H7 (cell line): ENCODE data around the gene TFDP2. TPM values are rescaled to one million over a fixed set of nuclear protein-coding genes. Genes with fewer than 3 reads are reported as not detected.

Experiments used
- DNase-seq: peaks from one replicate; pipeline ENCODE4 v3.0.0; 2012
- H3K27me3 ChIP-seq: 2 replicates; pipeline ENCODE4 v1.6.0; 2011; ENCODE audit warnings: mild to moderate bottlenecking, low read length; ENCODE audit not compliant: control insufficient read depth, insufficient read depth
- H3K36me3 ChIP-seq: replicated peaks from 2 replicates; pipeline ENCODE4 v1.5.1; 2011; ENCODE audit warnings: low read length; ENCODE audit not compliant: control insufficient read depth, insufficient read depth
- H3K4me3 ChIP-seq: 2 replicates; pipeline ENCODE4 v1.5.1; 2011; ENCODE audit warnings: low read depth, mild to moderate bottlenecking, control low read depth, low read length, moderate library complexity; ENCODE audit not compliant: insufficient read depth
- total RNA-seq: library from RNA; depleted of rRNA; stranded (reverse); fragments of >200 nt; shearing (Covaris generic); gene quantifications from 2 replicates; pipeline ENCODE4 v1.2.3, GENCODE V29; 2014

TFDP2 gene
- total RNA-seq, 1 experiment from 2014 or later, result 66.2 TPM

GRCh38 chr3:141959589-141960554 lies 189.5 kb downstream of the TFDP2 start:
- H3K36me3 ChIP-seq, result peaks cover 16% of the 10 kb centered on the region
- no peak overlapping the region for H3K4me3 ChIP-seq
- H3K27me3 ChIP-seq, result no peaks in the 10 kb centered on the region
- DNase-seq, result no peak

- no peak for DNase-seq
- Histone ChIP-seq H3K4me3 (no peak overlapping the region), H3K27me3 (no peaks in the 10 kb centered on the region), H3K36me3 (peaks cover 8% of the 10 kb centered on the region)
Measured at GRCh38 chr3:141955175-141955574, 194.2 kb downstream of the TFDP2 start.

- H3K36me3 ChIP-seq, result peaks cover 3% of the 10 kb centered on the region
Measured at GRCh38 chr3:141952611-141953010, 196.7 kb downstream of the TFDP2 start.

GRCh38 chr3:141950572-141951493 lies 198.5 kb downstream of the TFDP2 start:
- Histone ChIP-seq H3K4me3 (no peak overlapping the region), H3K36me3 (peaks cover 3% of the 10 kb centered on the region), H3K27me3 (no peaks in the 10 kb centered on the region)
- no peak for DNase-seq

More at GRCh38 chr3:141952611-141953010, 196.7 kb downstream of the TFDP2 start:
- Histone ChIP-seq H3K4me3 (no peak overlapping the region), H3K27me3 (no peaks in the 10 kb centered on the region)
- no peak for DNase-seq

- Histone ChIP-seq H3K27me3 (no peaks in the 10 kb centered on the region), H3K4me3 (no peak overlapping the region), H3K36me3 (peaks cover 3% of the 10 kb centered on the region)
- DNase-seq, result no peak
Measured at GRCh38 chr3:141949972-141950371, 199.4 kb downstream of the TFDP2 start.

- no peaks in the 10 kb centered on the region for H3K27me3 ChIP-seq
- DNase-seq, result no peak
- peaks cover 3% of the 10 kb centered on the region for H3K36me3 ChIP-seq
- no peak overlapping the region for H3K4me3 ChIP-seq
Measured at GRCh38 chr3:141949399-141949798, 199.9 kb downstream of the TFDP2 start.

GRCh38 chr3:141945726-141946485 lies 203.4 kb downstream of the TFDP2 start:
- Histone ChIP-seq H3K4me3 (no peak overlapping the region), H3K27me3 (no peaks in the 10 kb centered on the region), H3K36me3 (no peaks in the 10 kb centered on the region)
- DNase-seq, result no peak

GRCh38 chr3:141942006-141942405 lies 207.3 kb downstream of the TFDP2 start:
- no peak for DNase-seq
- no peaks in the 10 kb centered on the region for H3K36me3 ChIP-seq
- no peaks in the 10 kb centered on the region for H3K27me3 ChIP-seq
- no peak overlapping the region for H3K4me3 ChIP-seq

- no peaks in the 10 kb centered on the region for H3K27me3 ChIP-seq
- H3K4me3 ChIP-seq, result no peak overlapping the region
- no peaks in the 10 kb centered on the region for H3K36me3 ChIP-seq
- no peak for DNase-seq
Measured at GRCh38 chr3:141941093-141941492, 208.3 kb downstream of the TFDP2 start.

GRCh38 chr3:141940194-141940776 lies 209.1 kb downstream of the TFDP2 start:
- Histone ChIP-seq H3K4me3 (no peak overlapping the region), H3K36me3 (no peaks in the 10 kb centered on the region), H3K27me3 (no peaks in the 10 kb centered on the region)
- peak; percentile 64 for DNase-seq

GRCh38 chr3:141939759-141940158 lies 209.6 kb downstream of the TFDP2 start:
- no peak for DNase-seq
- no peak overlapping the region for H3K4me3 ChIP-seq
- no peaks in the 10 kb centered on the region for H3K36me3 ChIP-seq
- no peaks in the 10 kb centered on the region for H3K27me3 ChIP-seq

GRCh38 chr3:141938011-141938500 lies 211.3 kb downstream of the TFDP2 start:
- no peak for DNase-seq
- no peak overlapping the region for H3K4me3 ChIP-seq
- H3K27me3 ChIP-seq, result no peaks in the 10 kb centered on the region

GRCh38 chr3:141934354-141934753 lies 215.0 kb downstream of the TFDP2 start:
- no peaks in the 10 kb centered on the region; the same call in 1 of the 2 replicates for H3K36me3 ChIP-seq
- no peak for DNase-seq

More at GRCh38 chr3:141938011-141938500, 211.3 kb downstream of the TFDP2 start:
- no peaks in the 10 kb centered on the region for H3K36me3 ChIP-seq

More at GRCh38 chr3:141934354-141934753, 215.0 kb downstream of the TFDP2 start:
- Histone ChIP-seq H3K27me3 (no peaks in the 10 kb centered on the region), H3K4me3 (no peak overlapping the region)
